Dedifferentiated amniotic fluid mesenchymal stem cell (primary cell): ENCODE results near the gene CCER1.

Experiments
- DNase-seq: peaks from one replicate; pipeline ENCODE4 v3.0.0-alpha.2; 2016; ENCODE audit errors: extremely low spot score

Gene CCER1

GRCh38 chr12:90969346-90969745, 14.4 kb upstream of the CCER1 start:
- DNase-seq: no peak

- no peak for DNase-seq
These were observed 10.2 kb upstream of the CCER1 start for GRCh38 chr12:90965204-90965603.

GRCh38 chr12:90964616-90965015, 9.6 kb upstream of the CCER1 start:
- DNase-seq: no peak

- no peak for DNase-seq
These were observed 9.0 kb upstream of the CCER1 start for GRCh38 chr12:90963946-90964345.

- DNase-seq: no peak
These were observed 6.2 kb upstream of the CCER1 start for GRCh38 chr12:90961154-90961553.

GRCh38 chr12:90959538-90960139, 4.7 kb upstream of the CCER1 start:
- DNase-seq: peak; percentile 72

- DNase-seq: peak; percentile 36
These were observed 4.1 kb upstream of the CCER1 start for GRCh38 chr12:90959032-90959431.

GRCh38 chr12:90958347-90958746, 3.4 kb upstream of the CCER1 start:
- DNase-seq: no peak

- DNase-seq: no peak
These were observed 548 bp downstream of the CCER1 start for GRCh38 chr12:90954428-90954827.

GRCh38 chr12:90953956-90954421, 987 bp downstream of the CCER1 start:
- no peak for DNase-seq

- no peak for DNase-seq
These were observed 3.4 kb downstream of the CCER1 start for GRCh38 chr12:90951432-90952105.

- DNase-seq: no peak
These were observed 7.1 kb downstream of the CCER1 start for GRCh38 chr12:90947869-90948268.

- peak; percentile 23 for DNase-seq
These were observed 9.8 kb downstream of the CCER1 start for GRCh38 chr12:90945070-90945649.

GRCh38 chr12:90943255-90943654, 11.7 kb downstream of the CCER1 start:
- no peak for DNase-seq

GRCh38 chr12:90940872-90941499, 14.0 kb downstream of the CCER1 start:
- DNase-seq: peak; percentile 72

GRCh38 chr12:90939382-90939781, 15.6 kb downstream of the CCER1 start:
- no peak for DNase-seq

- DNase-seq: no peak
These were observed 16.5 kb downstream of the CCER1 start for GRCh38 chr12:90938451-90938850.

GRCh38 chr12:90937651-90938050, 17.3 kb downstream of the CCER1 start:
- DNase-seq: no peak

GRCh38 chr12:90936230-90937005, 18.6 kb downstream of the CCER1 start:
- DNase-seq: no peak

- no peak for DNase-seq
These were observed 29.4 kb downstream of the CCER1 start for GRCh38 chr12:90925562-90925961.

- DNase-seq: no peak
These were observed 30.6 kb downstream of the CCER1 start for GRCh38 chr12:90924406-90924805.

GRCh38 chr12:90922145-90922627, 32.8 kb downstream of the CCER1 start:
- peak; percentile 68 for DNase-seq
